ENCODE data around the gene IQGAP2. TPM values are rescaled to one million over a fixed set of nuclear protein-coding genes. Genes with fewer than 3 reads are reported as not detected.
A peak's percentile ranks its signal among the peaks of the same experiment; 100 is the strongest.
"Not testable (repeated sequence)": the region's sequence is repeated elsewhere in the genome, so short reads cannot be mapped to it uniquely, and the experiment has no call there.

Gene IQGAP2
- total RNA-seq, 1 experiment from 2014 or later = 0.17 TPM

DNA sequence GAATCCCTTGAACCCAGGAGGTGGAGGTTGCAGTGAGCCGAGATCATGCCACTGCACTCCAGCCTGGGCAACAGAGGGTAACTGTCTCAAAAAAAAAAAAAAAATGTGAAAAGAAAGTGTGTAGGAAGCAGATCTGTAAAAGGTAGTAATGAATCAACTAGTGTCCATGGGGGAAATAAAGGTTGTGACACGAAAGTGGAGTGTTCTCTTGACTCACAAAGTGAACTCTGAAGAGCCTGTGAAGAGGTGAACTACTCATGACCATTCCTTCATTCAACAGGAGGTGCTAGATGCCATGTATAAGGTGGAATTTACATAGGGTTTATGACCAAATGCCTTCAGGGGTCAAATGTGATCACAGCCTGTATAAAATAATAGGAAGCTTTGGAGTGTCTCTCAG is 12.8 kb downstream of the IQGAP2 start:
- DNase-seq (ENCODE audit: low read depth) = no peak

DNA sequence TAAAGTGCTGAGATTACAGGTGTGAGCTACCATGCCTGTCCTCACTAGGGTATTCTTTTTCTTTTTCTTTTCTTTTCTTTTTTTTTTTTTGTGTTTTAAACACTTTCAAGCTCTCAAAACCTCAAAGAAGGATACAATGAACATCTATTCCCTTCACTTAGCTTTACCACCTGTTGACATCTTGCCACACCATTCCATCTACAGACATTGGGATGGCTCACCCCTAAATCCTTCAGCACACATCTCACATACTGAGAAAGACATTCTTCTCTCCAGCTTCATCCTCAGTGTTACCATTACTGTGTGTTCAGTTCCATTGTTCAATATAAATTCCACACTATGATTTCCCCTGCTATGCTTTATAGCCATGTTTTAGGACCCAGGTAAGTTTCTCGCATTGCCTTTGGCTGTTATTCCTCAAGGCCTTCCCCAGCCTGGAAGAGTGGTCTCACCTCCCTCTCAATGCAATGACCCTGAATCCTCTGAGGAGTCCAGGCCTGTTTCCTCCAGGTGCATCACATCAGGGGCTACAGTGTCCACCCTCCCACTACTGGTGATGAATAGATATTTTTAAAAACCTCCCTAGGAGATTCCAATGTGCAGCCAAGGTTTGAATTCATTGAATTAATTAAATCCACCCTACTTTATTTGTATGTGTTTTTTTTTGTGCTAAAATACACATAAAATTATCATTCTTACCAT is 16.7 kb downstream of the IQGAP2 start:
- DNase-seq (ENCODE audit: low read depth) = no peak

DNA sequence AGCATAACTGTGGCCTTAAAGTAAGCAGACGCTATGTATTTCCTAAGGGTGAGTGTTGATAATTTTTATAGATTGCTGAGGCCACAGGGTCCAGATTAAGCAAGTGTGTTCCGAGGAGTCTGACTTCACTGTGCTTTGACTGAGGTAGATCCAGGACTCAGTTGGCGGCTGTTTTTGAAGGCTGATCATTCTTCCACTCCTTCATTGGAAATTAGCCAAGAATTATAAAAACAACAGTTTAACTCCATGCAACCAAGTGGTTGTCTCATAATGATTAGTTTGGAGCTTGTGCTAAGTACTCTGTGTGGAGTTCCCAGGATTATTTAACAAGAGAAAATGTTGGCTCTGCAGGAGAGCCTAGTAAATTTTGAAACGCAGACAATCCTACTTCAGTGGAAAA is 19.1 kb downstream of the IQGAP2 start:
- DNase-seq (ENCODE audit: low read depth) = no peak

DNA sequence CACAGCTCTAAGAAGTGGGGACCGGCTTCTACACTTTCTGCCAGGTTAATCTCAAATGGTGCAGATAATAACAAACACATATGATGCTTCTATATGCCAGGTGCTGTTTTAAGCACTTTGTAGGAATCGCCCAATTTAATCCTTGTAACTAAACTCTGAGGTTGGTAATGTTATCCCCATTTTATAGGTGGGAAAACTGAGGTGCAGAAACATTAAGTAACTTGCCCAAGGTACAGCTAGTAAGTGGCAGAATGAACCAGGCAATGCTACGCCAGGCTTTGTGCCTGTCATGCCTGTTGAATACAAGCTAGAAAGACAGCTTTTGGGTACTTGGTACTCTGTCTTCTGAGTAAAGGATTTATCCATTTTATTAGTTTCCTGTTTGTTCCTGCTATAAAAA is 19.7 kb downstream of the IQGAP2 start:
- DNase-seq (ENCODE audit: low read depth) = no peak

DNA sequence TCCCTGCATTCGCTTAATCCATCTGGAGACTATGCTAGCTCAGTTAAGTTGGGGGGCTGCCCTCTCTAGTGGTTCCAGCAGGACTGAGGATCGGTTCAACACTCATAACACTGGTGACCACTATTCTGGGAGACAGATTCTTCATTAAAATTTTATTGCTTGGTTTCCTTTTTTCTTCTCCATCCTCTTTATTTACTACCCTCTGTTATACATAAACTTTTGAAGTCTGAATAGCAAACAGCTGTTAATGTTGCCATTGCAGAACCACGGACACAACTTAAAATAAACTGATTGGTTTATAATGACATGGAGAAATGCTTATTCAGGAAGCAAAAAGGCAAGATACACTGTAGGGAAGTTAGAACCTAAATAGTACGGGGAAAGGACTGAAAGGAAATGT is 22.1 kb downstream of the IQGAP2 start:
- no peak for DNase-seq (ENCODE audit: low read depth)

DNA sequence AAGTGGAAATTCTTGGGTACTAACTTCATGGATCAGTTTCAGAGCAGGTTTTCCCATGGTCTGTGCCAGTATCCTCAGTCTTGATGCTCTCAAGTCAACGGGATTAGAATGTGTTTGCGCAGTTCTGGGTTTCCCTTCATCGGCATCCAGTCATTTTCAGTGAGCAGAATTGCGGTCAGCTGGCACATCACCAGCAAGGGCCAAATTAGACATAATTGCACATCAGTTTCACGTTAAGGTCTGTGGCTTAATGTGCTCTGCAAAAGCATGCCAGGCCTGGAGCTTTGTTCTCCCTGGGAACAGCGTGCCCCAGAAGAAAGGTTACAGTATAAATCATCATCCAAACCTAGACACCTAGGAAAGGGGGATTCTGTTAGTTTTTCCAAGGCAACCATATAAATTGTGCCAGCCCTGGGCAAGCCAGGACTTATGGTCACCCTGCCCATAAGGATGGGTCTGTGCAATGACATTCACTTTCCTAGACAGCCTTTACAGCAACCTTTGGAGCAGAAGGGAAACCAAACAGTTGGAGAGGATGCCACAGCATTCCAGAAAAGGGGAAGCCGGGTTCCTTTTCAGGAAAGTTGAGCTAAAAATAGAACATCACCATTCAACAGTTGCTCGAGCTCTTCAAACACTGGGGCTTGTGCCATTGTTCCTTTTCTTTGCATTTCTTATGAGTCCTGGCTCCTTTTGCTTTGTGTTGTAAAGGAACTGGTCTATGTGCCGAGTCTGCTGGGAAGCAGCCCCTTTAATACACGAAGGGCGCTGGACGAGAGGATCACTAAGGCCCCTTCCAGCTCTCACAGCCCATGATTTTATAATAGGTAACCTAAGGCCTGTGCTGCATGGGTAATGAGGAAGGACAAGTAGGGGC is 23.1 kb downstream of the IQGAP2 start:
- peak; percentile 9 for DNase-seq (ENCODE audit: low read depth)

DNA sequence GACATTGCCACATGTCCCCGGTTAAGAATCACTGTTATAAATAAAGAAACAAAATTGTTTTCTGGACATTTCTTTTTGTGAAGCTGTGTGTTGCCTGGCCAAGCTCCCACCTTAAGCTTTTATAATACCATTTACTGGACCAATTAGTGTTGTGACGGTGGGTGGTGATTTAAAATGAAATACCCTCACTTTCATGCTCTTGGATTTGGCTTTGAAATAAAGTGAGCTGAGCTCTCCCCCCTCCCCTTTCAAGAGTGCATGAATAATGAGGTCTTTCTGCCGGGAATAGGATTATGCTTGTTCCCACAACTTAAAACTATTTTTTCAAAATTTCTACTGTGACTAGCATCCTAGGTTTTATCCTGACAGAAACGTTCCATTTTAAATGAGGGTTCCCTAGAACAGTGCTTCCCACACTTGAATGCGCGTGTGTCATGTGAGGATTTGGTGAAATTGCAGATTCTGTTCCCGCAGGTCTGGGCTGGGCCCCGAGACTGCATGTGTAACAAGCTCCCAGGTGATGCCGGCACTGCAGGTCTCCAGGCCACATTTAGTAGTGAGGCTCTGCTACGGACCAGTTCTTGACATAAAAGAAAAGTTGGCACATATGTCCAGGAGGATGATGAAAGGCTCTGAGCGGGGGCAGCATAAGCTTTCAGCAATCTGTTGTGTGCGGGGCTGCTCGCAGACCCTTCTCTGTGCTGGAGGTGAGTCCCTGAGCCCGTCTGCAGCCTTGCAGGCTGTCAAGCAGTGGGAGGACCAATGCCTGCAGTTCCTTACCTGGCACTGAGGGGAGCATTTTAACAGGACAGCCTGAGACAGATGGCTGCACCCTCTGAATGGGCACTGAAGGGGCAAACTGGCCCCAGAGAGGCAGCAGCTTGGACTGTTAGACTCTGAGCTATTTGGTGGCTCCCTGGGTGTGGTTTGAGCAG is 24.4 kb downstream of the IQGAP2 start:
- DNase-seq (ENCODE audit: low read depth) = no peak

DNA sequence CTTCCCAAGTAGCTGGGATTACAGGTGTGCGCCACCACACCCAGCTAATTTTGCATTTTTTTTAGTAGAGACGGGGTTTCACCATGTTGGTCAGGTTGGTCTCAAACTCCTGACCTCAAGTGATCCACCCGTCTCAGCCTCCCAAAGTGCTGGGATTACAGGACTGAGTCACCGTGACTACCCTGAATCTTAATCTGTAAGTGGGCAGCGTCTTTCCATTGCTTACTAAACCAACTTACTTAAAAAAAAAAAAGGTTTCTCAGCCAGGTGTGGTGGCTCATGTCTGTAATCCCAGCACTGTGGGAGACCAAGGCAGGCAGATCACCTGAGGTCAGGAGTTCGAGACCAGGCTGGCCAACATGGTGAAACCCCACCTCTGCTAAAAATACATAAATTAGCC is 25.5 kb downstream of the IQGAP2 start:
- not testable (repeated sequence) for DNase-seq (ENCODE audit: low read depth)

DNA sequence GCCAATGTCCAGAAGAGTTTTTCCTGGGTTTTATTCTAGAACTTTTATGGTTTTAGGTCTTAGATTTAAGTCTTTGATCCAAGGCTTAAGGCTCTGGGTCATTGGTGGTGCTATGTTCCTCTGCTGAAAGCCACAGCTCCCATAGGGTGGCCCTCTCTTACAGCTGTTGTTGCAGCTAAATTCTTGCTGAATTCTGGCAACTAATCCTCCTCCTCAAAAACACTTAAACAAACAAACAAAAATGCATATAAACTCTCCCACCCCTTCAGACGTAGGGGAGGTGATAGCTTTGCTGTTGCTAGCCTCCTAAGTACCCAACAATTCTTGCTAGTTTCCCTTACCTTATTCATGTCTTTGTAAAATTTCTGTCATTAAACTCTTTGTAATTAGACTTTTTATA is 30.2 kb downstream of the IQGAP2 start:
- DNase-seq (ENCODE audit: low read depth) = no peak

DNA sequence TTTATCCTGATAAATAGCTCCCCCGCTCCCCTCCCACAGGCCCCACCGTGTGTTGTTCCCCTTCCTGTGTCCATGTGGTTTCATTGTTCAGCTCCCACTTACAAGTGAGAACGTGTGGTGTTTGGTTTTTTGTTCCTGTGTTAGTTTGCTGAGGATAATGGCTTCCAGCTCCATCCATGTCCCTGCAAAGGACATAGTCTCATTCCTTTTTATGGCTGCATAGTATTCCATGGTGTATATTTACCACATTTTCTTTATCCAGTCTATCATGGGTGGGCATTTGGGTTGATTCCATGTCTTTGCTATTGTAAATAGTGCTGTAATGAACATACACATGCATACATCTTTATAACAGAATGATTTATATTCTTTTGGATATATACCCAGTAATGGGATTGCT is 34.4 kb downstream of the IQGAP2 start:
- not testable (repeated sequence) for DNase-seq (ENCODE audit: low read depth)

DNA sequence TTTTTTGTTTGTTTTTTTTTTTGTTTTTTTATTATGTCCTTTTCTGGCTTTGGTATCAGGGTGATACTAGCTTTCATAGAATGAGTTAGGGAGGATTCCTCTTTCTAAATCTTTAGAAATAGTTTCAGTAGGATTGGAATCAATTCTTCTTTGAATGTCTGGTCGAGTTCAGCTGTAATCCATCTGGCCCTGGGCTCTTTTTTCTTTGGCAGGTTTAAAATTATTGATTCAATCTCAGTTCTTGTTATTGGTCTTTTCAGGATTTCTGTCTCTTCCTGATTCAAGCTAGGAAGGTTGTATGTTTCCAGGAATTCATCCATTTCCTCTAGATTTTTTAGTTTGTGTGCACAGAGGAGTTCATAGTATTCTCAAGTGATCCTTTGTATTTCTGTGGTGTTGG is 34.9 kb downstream of the IQGAP2 start:
- no peak for DNase-seq (ENCODE audit: low read depth)

DNA sequence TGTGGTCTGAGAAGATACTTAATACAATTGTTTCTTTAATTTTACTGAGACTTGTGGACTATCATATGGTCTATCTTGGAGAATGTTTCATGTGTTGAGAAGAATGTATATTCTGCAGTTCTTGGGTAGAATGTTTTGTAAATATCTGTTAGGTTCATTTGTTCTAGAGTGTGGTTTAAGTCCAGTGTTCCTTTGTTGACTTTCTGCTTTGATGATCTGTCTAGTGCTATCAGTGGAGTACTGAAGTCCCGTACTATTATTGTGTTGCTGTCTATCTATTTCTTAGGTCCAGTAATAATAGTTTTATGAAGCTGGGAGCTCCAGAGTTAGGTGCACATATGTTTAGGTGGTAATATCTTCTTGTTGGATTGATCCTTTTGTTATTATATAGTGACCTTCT is 36.1 kb downstream of the IQGAP2 start:
- no peak for DNase-seq (ENCODE audit: low read depth)

DNA sequence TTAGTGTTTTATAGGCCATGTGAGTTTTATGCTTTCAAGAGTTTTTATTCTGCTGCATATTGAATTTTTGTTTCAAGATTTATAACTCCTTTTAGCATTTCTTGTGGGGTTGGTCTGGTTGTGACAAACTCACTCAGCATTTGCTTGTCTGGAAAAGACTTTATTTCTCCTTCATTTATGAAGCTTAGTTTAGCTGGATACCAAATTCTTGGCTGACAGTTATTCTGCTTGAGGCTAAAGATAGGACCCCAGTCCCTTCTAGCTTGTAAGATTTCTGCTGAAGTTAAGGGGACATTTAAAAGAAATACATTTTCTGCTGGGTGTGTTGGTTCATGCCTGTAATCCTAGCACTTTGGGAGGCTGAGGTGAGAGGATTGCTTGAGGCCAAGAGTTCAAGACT is 36.8 kb downstream of the IQGAP2 start:
- DNase-seq (ENCODE audit: low read depth) = no peak

DNA sequence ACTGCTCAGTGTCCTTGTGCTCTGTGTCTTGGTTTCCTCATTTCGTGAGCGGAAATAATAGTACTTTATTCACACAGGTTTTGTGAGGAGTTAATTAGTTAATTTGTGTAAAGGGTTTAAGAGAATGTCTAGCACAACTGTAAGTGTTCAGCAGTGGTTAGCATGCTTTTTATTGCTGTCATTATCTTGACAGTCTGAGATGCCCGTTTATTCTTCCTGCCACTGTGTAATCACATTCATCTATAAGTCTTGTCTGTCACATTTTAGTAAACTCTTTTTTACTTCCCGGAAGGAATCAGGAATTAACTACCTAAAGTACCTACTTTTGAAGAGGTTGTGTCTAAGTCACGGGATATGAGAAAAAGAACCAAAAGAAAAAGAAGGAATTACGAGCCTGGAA is 38.0 kb downstream of the IQGAP2 start:
- DNase-seq (ENCODE audit: low read depth) = no peak

DNA sequence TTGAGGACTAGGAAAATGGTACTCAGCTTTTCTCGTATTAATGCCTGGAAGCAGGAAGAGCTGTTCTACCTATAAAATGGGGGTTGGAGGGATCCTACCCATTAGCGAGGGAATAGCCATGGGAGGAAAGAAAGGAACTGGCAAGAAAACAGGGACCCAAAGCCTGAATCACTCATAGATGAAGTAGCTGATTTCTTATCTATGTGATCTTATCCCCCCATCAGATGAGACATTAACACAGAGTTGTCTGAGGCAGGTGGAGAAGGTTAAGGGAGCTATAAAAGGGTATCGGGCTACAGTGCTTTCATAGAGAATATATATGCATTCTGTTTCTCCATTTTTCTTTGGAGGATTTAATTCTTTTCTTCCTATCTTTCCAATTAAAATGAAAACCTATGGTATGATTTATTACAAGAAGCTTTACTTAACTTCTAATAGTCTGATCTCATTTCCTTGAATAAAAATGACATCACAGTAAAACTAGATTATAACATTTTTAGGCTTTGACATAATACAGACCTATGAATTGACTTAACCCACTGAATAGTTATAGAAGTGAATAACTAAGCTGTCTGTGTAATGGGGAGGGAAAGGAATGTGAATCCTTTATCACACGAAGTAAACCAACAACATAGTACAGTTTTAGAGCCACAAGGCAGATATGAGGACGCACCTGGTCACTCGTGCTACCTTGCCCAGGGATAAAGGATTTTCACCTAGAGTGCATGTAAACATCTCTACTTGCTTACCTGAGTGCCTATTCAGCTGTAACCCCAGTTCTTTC is 39.0 kb downstream of the IQGAP2 start:
- no peak for DNase-seq (ENCODE audit: low read depth)

DNA sequence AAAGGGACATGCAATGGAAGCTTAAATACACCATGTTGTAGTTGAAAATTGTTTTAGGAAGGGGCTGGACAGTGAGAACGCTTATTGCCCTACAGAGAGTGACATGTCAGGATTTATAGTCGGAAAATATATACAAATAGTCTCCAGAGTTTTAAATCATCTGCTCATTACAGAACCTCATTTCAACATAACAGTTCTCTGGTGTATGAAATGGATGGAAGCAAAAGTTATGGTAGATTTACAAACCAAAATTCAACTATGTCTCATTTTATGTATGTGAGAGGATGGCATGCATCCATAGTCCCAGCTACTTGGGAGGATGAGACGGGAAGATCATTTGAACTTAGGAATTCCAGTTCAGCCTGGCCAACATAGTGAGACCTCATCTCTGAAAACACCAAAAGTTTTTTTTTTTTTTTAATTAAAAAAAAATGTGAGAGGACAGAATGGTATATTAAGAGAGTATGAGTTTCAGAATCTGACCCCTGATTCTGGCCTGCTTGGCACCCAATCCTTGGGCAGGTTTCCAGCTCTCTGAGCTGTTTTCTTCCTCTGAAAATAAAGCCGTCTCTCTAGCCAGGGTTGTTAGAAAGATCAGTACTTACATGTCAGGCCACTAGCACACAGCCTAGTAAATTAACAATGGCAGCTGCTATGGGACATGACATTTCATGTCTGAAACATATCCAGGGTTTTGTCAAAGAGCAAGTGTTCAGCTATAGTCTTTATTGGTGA is 40.1 kb downstream of the IQGAP2 start:
- no peak for DNase-seq (ENCODE audit: low read depth)

DNA sequence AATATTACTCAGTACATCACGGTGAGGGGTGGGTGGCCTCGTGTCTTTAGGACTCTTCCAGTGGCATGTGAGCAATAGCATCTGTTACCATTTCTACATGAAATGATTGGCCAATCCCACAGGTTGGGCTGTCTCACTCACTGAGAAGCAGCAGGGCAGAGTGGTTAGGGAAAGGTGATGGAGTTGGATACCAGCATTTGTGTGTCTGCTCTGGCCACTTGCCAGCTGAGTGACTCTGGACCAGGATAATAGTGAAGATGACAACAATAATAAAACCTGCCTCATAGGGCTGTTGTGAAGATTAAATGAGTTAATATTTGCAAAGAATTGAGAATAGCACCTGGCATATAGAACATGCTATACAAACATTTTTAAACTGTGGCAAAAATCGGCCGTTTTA is 42.0 kb downstream of the IQGAP2 start:
- DNase-seq (ENCODE audit: low read depth) = no peak

DNA sequence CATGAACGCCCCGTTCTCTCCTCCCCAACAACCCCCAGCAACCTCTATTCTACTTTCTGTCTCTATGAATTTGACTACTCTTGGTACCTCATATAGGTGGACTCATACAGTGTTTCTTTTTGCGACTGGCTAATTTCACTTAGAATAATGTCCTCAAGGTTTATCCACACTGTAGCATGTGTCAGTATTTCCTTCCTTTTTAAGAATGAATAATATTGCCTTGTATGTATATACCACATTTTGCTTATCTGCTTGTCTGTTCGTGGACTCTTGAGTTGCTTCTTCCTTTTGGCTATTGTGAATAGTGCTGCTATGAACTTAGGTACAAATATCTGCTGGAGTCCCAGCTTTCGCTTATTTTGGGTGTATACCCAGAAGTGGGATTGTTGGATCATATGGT is 42.7 kb downstream of the IQGAP2 start:
- DNase-seq (ENCODE audit: low read depth) = no peak

DNA sequence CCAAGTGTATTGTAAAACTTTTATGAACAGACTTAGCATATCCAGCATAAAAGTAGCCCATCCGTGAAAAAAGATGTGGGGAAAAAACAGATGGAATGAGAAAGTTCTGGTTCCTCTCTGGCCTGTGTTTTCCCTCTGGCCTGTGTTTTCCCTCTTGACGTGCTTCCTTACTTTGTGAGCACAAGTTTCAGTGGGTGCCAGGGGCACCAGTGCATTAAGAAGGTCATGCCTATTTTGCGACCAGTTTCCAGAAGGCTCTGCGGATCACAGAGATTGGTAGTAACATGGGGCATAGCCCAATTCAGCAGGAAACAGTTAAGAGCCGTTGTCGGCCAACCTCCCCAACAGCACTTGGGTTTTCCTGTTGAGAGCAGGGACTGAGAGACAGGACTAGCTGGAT is 43.7 kb downstream of the IQGAP2 start:
- no peak for DNase-seq (ENCODE audit: low read depth)

DNA sequence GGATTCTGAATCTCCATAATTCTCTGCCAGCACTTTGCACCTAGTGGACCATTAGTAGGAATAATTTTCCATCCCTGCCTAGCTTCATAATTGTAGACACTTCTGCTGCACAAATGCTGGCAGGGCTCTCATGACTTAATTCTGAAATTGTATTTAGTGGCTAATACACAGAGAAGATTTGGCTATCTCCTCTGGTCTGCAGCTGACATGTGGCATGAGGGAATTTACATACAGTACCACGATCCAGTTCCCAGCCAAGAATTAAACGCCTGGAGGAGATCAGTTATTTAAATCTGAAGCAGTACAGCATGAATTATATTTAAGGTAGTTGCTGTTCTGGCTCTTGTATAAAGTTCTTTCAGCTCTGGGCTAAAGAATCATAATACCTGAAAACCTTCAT is 46.5 kb downstream of the IQGAP2 start:
- no peak for DNase-seq (ENCODE audit: low read depth)

DNA sequence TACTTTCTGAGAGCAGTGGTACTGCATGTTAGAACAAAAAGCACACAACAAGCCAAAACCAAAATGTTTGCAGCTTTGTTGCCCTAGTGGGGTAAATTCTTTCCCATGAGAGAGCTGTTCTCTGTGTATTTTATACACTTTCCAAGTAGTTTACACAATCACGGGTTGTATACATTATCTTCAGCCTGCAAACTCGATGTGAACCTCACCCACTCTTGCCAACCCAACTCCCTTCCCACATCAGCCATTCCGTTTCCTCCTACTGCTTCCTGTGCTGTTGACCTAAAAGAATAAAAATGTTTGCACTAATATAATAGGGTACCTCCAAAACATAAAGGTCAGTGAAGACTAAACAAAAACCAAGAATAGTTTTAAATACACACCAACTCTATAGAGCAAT is 47.0 kb downstream of the IQGAP2 start:
- no peak for DNase-seq (ENCODE audit: low read depth)
